ENCODE results near the gene SP7. TPM values are rescaled to one million over a fixed set of nuclear protein-coding genes. Genes with fewer than 3 reads are reported as not detected.

The SP7 gene
- total RNA-seq (2021): not detected in 2 replicates
- long read RNA-seq: 0 reads

GRCh38 chr12:53336181-53336681 is at the start of gene SP7:
SP7 (minus strand) TSS chr12:53336354; CDS start chr12:53335646, 708 bp downstream.
- TF ChIP-seq CTCF (conservative IDR thresholded peaks at IDR 0.05): no peak
- no CpG with 5 or more reads among the region's 15 CpGs for WGBS (ENCODE audit: extremely low coverage, insufficient read length, low lambda C conversion rate)
- Histone ChIP-seq H3K79me2 (ENCODE audit: insufficient read depth, low read length) (no peaks in the 10 kb centered on the region), H3K4ac (ENCODE audit: low read depth, low read length) (no peak within 1 kb of the TSS), H3K23me2 (ENCODE audit: insufficient read length, low read depth, low read length, poor library complexity, severe bottlenecking) (no peaks in the 10 kb centered on the region), H2BK20ac (ENCODE audit: low read depth, low read length, poor library complexity, severe bottlenecking) (no peak within 1 kb of the TSS), H4K8ac (replicated peaks; ENCODE audit: insufficient read length, low read depth, low read length) (no peak within 1 kb of the TSS), H2BK15ac (ENCODE audit: low read depth, low read length) (no peak within 1 kb of the TSS), H3K9me3 (ENCODE audit: control insufficient read depth, low read depth, low read length) (no peaks in the 10 kb centered on the region), H2AFZ (ENCODE audit: low read length) (no peak within 1 kb of the TSS), H3K56ac (ENCODE audit: insufficient read length, low read depth, low read length) (no peak within 1 kb of the TSS), H3K27me3 (ENCODE audit: insufficient read depth, low read length) (no peaks in the 10 kb centered on the region; the same call in 1 of the 2 replicates), H3K18ac (ENCODE audit: insufficient read length, low read depth, low read length) (no peak within 1 kb of the TSS), H3T11ph (ENCODE audit: low read length) (no peak within 1 kb of the TSS), H4K20me1 (ENCODE audit: control insufficient read depth, insufficient read depth, insufficient read length) (no peaks in the 10 kb centered on the region), H3K27ac (ENCODE audit: insufficient read length, low read depth, low read length) (no peak within 1 kb of the TSS), H3K4me2 (ENCODE audit: insufficient read depth, insufficient read length, low read length) (no peak within 1 kb of the TSS), H3K79me1 (ENCODE audit: insufficient read depth, low read depth, low read length, poor library complexity, severe bottlenecking) (no peaks in the 10 kb centered on the region), H2BK12ac (ENCODE audit: insufficient read length, low read depth, low read length) (no peak within 1 kb of the TSS), H2AK5ac (ENCODE audit: insufficient read length, low read length) (no peak within 1 kb of the TSS), H2BK5ac (ENCODE audit: insufficient read length, low read length) (no peak within 1 kb of the TSS), H4K91ac (ENCODE audit: insufficient read length, low read depth, low read length) (no peak within 1 kb of the TSS), H4K5ac (ENCODE audit: insufficient read length, low read depth, low read length) (no peak within 1 kb of the TSS), H2BK120ac (ENCODE audit: low read depth, low read length, poor library complexity, severe bottlenecking) (no peak within 1 kb of the TSS), H3K9ac (ENCODE audit: extremely low read depth, insufficient read length, low read length) (no peak within 1 kb of the TSS), H3K4me1 (ENCODE audit: insufficient read depth, low read length) (no peaks in the 10 kb centered on the region; the same call in 1 of the 2 replicates), H3K14ac (ENCODE audit: insufficient read depth, low read length) (no peak within 1 kb of the TSS), H3K23ac (ENCODE audit: insufficient read length, low read depth, low read length) (no peak within 1 kb of the TSS)
- H3K4me3 Mint-ChIP-seq: no peak within 1 kb of the TSS; a peak in 1 of 5 replicates
- no peak for DNase-seq
- H3K9me3 Mint-ChIP-seq: no peaks in the 10 kb centered on the region
- H3K36me3 Mint-ChIP-seq (ENCODE audit: insufficient read depth in 1 of 3, low read depth in 3 of 3): no peaks in the 10 kb centered on the region
- H3K27me3 Mint-ChIP-seq (ENCODE audit: low read depth): peaks cover 75% of the 10 kb centered on the region
- H3K27ac Mint-ChIP-seq: no peak within 1 kb of the TSS; a peak in 1 of 7 replicates
- peaks cover 18 to 27% of the 10 kb centered on the region in 2 experiments for H3K4me1 Mint-ChIP-seq
